T-cell (primary cell): ENCODE data around the gene SUSD1. TPM values are rescaled to one million over a fixed set of nuclear protein-coding genes. Genes with fewer than 3 reads are reported as not detected.
A peak's percentile ranks its signal among the peaks of the same experiment; 100 is the strongest.

Source experiments
- ATAC-seq, 4 experiments: fragments of 200-7000 bp in 3 of 4; fragments of 150-1000 bp in 1 of 4; cut with Tn5 transposase; replicated peaks in 1 of 4; 1 replicate in 3 of 4; 2 replicates in 1 of 4; pipeline ENCODE4 v1.10.0; 2021; ENCODE audit warnings: moderate library complexity in 3 of 4, mild to moderate bottlenecking in 2 of 4, moderate number of reproducible peaks in 1 of 4
- CTCF ChIA-PET, 2 donors: fragments of 300-600 bp; sonication (Branson Sonifier 250); formaldehyde crosslinking; loops; one replicate each; lab custom pipeline; 2022; ENCODE audit warnings: antibody characterized with exemption in 2 of 2; lab: Charles Lee
- POLR2A ChIA-PET, 2 donors: fragments of 300-600 bp; sonication (Branson Sonifier 250); formaldehyde crosslinking; loops; one replicate each; lab custom pipeline; 2022; ENCODE audit warnings: antibody characterized with exemption in 2 of 2; lab: Charles Lee
- DNase-seq, 35 experiments: peaks; one replicate each; pipeline versions ENCODE4 v3.0.0 to v3.0.0-alpha.2; 2013 to 2023
- H3K27ac ChIP-seq: one replicate; pipeline ENCODE4 v1.5.1; 2013; ENCODE audit warnings: low read length
- H3K27me3 ChIP-seq, 2 experiments: replicated peaks in 1 of 2; 1 replicate in 1 of 2; 2 replicates in 1 of 2; pipeline versions ENCODE4 v1.6.1 to v1.7.0; 2013; ENCODE audit warnings: low read length in 1 of 2, mixed read lengths in 1 of 2; ENCODE audit not compliant: control insufficient read depth in 2 of 2, insufficient read depth in 2 of 2; ENCODE audit errors: extremely low read depth in 1 of 2
- H3K36me3 ChIP-seq, 2 donors: 1 replicate in 1 of 2; 2 replicates in 1 of 2; pipeline versions ENCODE4 v1.6.1 to v1.7.0; 2013; ENCODE audit warnings: low read length in 1 of 2; ENCODE audit not compliant: control insufficient read depth in 2 of 2, insufficient read depth in 1 of 2; ENCODE audit errors: extremely low read depth in 1 of 2
- H3K4me1 ChIP-seq, 2 experiments: 1 replicate in 1 of 2; 2 replicates in 1 of 2; pipeline versions ENCODE4 v1.6.1 to v1.7.0; 2013; ENCODE audit warnings: low read length in 2 of 2, mixed read lengths in 1 of 2; ENCODE audit not compliant: insufficient read depth in 2 of 2, control insufficient read depth in 1 of 2; ENCODE audit errors: extremely low read depth in 1 of 2
- H3K4me3 ChIP-seq, 2 donors: 1 replicate in 1 of 2; 2 replicates in 1 of 2; pipeline versions ENCODE4 v1.5.1 to v1.7.0; 2013; ENCODE audit warnings: mild to moderate bottlenecking in 2 of 2, low read length in 1 of 2, moderate library complexity in 1 of 2; ENCODE audit not compliant: control insufficient read depth in 1 of 2; ENCODE audit errors: extremely low read depth in 1 of 2
- H3K9me3 ChIP-seq: 2 replicates; pipeline ENCODE4 v1.7.0; 2013
- H3K27ac Mint-ChIP-seq, 2 donors: one replicate each; pipeline ENCODE4 v1.8.0; 2020 to 2021; ENCODE audit warnings: mild to moderate bottlenecking in 2 of 2, mixed read lengths in 2 of 2
- H3K27me3 Mint-ChIP-seq, 2 donors: one replicate each; pipeline ENCODE4 v1.8.0; 2021 to 2022; ENCODE audit warnings: mixed read lengths in 2 of 2
- H3K36me3 Mint-ChIP-seq: one replicate; pipeline ENCODE4 v1.8.0; 2021; ENCODE audit warnings: mixed read lengths
- H3K4me1 Mint-ChIP-seq, 3 donors: one replicate each; pipeline ENCODE4 v1.8.0; 2020 to 2022; ENCODE audit warnings: mixed read lengths in 3 of 3, mild to moderate bottlenecking in 1 of 3
- H3K4me3 Mint-ChIP-seq, 3 donors: one replicate each; pipeline ENCODE4 v1.8.0; 2020 to 2022; ENCODE audit warnings: mild to moderate bottlenecking in 3 of 3, mixed read lengths in 3 of 3, moderate library complexity in 3 of 3
- H3K9me3 Mint-ChIP-seq, 3 donors: one replicate each; pipeline ENCODE4 v1.8.0; 2020 to 2022; ENCODE audit warnings: mixed read lengths in 3 of 3
- WGBS: methylation state at CpG from one replicate; pipeline ENCODE4 v1.1.5; 2013; ENCODE audit warnings: missing lambda C conversion rate; ENCODE audit not compliant: insufficient coverage; 5-methylcytosine and 5-hydroxymethylcytosine counted together
- total RNA-seq, 35 experiments: library from RNA in 6 of 35; stranded (reverse) in 6 of 35; fragments of 120-200 nt in 1 of 35; gene quantifications; one replicate each; pipeline versions ENCODE4 v1.2.1 to v1.2.4 and lab custom pipeline; 2013 to 2026

The SUSD1 gene
- total RNA-seq, 5 donors from 2014 or later (not counting 1 experiment from before 2014, with no cell fraction given) = 5.6 to 17.5 (median 7.9) TPM

DNA sequence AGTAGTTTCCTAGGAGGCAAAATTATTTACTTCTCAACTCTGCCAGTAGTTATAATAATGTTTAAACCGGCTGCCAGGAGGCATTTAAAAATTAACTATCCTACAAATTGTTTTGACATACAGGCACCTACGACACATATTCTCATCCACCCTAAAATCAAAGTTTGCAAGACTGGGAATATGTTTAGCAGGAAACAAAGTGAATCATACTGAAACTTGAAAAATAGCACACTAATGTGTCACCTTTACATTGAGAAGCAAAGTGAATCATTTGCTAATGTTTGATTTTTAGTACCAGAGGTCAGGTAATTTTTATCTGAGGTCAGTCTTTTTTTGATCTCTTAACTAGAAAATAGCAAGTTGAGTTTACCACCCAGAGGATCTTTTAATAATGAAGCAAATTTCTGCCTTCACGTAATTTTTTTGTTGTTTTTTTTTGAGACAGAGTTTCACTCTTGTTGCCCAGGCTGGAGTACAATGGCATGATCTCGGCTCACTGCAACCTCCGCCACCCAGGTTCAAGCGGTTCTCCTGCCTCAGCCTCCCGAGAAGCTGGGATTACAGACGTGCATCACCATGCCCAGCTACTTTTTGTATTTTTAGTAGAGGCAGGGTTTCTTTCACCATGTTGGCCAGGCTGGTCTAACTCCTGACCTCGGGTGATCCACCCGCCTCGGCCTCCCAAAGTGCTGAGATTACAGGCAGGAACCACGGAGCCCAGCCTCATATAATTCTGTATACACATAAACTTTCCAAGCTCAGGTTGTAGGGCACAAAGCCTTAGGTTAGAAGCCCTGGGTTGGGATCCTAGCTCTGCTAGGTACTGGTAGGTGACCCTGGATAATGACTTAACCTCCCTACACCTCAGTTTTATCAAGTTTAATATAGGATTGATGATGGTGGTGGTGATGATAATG is 154.2 kb downstream of the SUSD1 start:
- ChIA-PET POLR2A (no interaction called here), CTCF (interaction anchor here in 1 of 2 donors (0.8 to 1.3 kb wide), 2 partner anchors 54 to 433 kb away, joined by 3 to 4 read pairs; no protein-coding TSS in a partner anchor)
- H3K4me1 Mint-ChIP-seq = peaks cover 0 to 7% (median 4%) of the 10 kb centered on the region in 3 donors

DNA sequence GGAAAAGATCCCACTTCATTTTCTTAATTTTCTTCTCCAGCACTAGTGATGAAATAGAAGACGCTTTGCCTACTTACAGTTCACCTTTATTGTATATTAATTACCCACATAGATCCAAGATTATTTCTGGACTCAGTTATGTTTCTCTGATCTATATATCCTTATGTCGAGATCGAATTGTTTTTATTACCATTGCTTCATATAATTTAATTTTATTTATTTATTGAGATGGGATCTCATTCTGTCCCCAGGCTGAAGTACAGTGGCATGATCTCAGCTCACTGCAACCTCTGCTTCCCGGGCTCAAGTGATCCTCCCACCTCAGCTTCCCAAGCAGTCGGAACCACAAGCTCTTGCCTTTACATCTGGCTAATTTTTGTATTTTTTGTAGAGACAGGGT is 157.2 kb downstream of the SUSD1 start:
- H3K36me3 ChIP-seq = no peaks in the 10 kb centered on the region
- Mint-ChIP-seq H3K9me3 (no peaks in the 10 kb centered on the region), H3K27me3 (no peaks in the 10 kb centered on the region), H3K4me3 (no peak overlapping the region), H3K27ac (no peak overlapping the region), H3K36me3 (no peaks in the 10 kb centered on the region), H3K4me1 (peaks cover 0 to 7% (median 4%) of the 10 kb centered on the region in 3 donors)
- H3K4me1 ChIP-seq = no peaks in the 10 kb centered on the region
- no peak overlapping the region for H3K4me3 ChIP-seq
- ChIA-PET CTCF (no interaction called here), POLR2A (no interaction called here)
- ATAC-seq = no peak
- no peaks in the 10 kb centered on the region for H3K27me3 ChIP-seq
- H3K9me3 ChIP-seq = no peaks in the 10 kb centered on the region
- H3K27ac ChIP-seq = no peak overlapping the region
- DNase-seq = no peak
- WGBS = no CpG with 5 or more reads among the region's 5 CpGs

More for the DNA sequence above, 154.2 kb downstream of the SUSD1 start:
- Mint-ChIP-seq H3K27me3 (peaks cover 4 to 5% of the 10 kb centered on the region in 2 donors), H3K4me3 (no peak overlapping the region), H3K27ac (no peak overlapping the region), H3K9me3 (no peaks in the 10 kb centered on the region), H3K36me3 (peaks cover 7% of the 10 kb centered on the region)
- peak overlapping the region in 1 of 2 donors; percentile 1 for H3K4me3 ChIP-seq
- H3K27me3 ChIP-seq = no peaks in the 10 kb centered on the region
- no peaks in the 10 kb centered on the region for H3K9me3 ChIP-seq
- H3K36me3 ChIP-seq = no peaks in the 10 kb centered on the region
- ATAC-seq (no peak), DNase-seq (no peak)
- H3K4me1 ChIP-seq = no peaks in the 10 kb centered on the region
- H3K27ac ChIP-seq = no peak overlapping the region
- WGBS = 86% methylated on average over 3 of the region's 12 CpGs

DNA sequence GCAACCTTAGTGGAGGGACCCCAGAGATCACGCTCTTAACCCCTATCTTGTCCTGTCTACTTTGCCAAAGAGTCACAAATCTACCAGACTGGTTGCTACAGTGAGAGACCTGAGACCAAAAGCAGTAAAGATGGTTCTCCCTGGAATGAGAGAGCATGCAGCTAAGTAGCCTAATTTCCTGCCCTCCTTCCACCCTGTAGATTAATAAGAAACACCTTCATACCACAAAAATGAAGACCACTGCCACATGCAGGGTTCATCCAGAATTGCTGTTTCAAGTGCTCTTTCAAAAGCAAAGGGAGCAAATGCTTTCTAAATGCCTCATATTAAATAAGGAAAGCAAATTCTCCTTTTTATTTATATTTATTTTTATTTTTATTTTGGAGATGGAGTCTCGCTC is 159.4 kb downstream of the SUSD1 start:
- DNase-seq (no peak), ATAC-seq (no peak)
- Mint-ChIP-seq H3K36me3 (no peaks in the 10 kb centered on the region), H3K27ac (no peak overlapping the region), H3K4me1 (peaks cover 0 to 12% (median 9%) of the 10 kb centered on the region in 3 donors), H3K9me3 (no peaks in the 10 kb centered on the region), H3K4me3 (no peak overlapping the region), H3K27me3 (no peaks in the 10 kb centered on the region)
- Histone ChIP-seq H3K4me3 (no peak overlapping the region), H3K27me3 (no peaks in the 10 kb centered on the region), H3K27ac (no peak overlapping the region), H3K9me3 (no peaks in the 10 kb centered on the region), H3K36me3 (no peaks in the 10 kb centered on the region), H3K4me1 (no peaks in the 10 kb centered on the region)
- 0% methylated on average over 1 of the region's 2 CpGs for WGBS
- CTCF ChIA-PET = no interaction called here
- POLR2A ChIA-PET = no interaction called here

DNA sequence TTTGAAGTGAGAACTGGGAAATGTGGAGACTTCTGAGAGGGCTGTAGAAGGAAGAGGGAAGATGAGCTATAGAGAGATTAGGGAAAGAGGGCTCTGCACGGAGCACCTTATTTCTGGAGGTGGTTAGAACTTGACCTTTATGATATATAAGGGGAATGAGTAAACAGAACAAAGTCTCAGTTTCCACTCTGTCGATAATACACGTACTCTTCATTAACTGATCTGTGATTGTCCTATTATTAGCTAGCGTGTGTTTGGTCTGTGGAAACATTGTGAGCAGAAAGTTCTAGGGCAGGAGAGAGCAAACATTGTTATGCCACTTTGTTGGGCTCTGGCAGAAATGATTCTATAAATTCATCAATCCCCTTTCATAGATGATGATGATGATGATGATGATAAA is 159.9 kb downstream of the SUSD1 start:
- ATAC-seq (no peak), DNase-seq (no peak)
- no peaks in the 10 kb centered on the region for H3K4me1 ChIP-seq
- H3K27me3 Mint-ChIP-seq = no peaks in the 10 kb centered on the region
- no peaks in the 10 kb centered on the region for H3K27me3 ChIP-seq
- H3K9me3 ChIP-seq = no peaks in the 10 kb centered on the region
- CTCF ChIA-PET = no interaction called here
- POLR2A ChIA-PET = no interaction called here
- H3K4me1 Mint-ChIP-seq = peaks cover 0 to 10% (median 7%) of the 10 kb centered on the region in 3 donors
- H3K27ac Mint-ChIP-seq = no peak overlapping the region
- H3K4me3 ChIP-seq = no peak overlapping the region
- no peak overlapping the region for H3K27ac ChIP-seq
- H3K36me3 ChIP-seq = no peaks in the 10 kb centered on the region
- WGBS = 56% methylated on average over 1 of the region's 4 CpGs
- H3K36me3 Mint-ChIP-seq = no peaks in the 10 kb centered on the region
- no peaks in the 10 kb centered on the region for H3K9me3 Mint-ChIP-seq
- H3K4me3 Mint-ChIP-seq = no peak overlapping the region

DNA sequence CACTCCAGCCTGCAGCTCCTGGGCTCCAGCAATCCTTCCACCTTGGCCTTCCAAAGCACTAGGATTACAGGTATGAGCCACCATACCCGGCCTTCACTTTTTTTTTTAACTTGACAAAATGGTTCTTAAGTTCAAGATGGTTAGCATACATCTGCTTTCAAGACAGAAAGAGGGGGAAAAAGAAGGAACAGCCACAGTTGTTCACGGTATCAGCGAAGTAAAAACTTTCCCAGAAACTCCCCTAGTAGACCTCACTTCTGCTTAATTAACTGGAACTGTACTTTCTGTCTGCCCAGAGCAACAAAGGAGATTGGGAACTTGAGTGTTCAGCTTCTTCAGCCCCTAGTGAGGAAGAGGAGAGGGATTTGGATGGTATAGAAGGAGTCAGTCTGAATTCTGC is 161.8 kb downstream of the SUSD1 start:
- ATAC-seq = no peak
- CTCF ChIA-PET = interaction anchor here in 1 of 2 donors (0.6 kb wide), 1 partner anchor 84 kb away, joined by 4 read pairs; no protein-coding TSS in a partner anchor
- H3K27me3 Mint-ChIP-seq = no peaks in the 10 kb centered on the region
- Histone ChIP-seq H3K4me3 (no peak overlapping the region), H3K4me1 (no peaks in the 10 kb centered on the region), H3K36me3 (no peaks in the 10 kb centered on the region), H3K9me3 (no peaks in the 10 kb centered on the region), H3K27me3 (no peaks in the 10 kb centered on the region), H3K27ac (no peak overlapping the region)
- H3K4me1 Mint-ChIP-seq = peaks cover 3 to 10% (median 7%) of the 10 kb centered on the region in 3 donors
- no CpG with 5 or more reads among the region's 3 CpGs for WGBS
- no peaks in the 10 kb centered on the region for H3K9me3 Mint-ChIP-seq
- H3K36me3 Mint-ChIP-seq = no peaks in the 10 kb centered on the region
- no peak overlapping the region for H3K4me3 Mint-ChIP-seq
- DNase-seq = no peak
- H3K27ac Mint-ChIP-seq = no peak overlapping the region
- POLR2A ChIA-PET = no interaction called here

DNA sequence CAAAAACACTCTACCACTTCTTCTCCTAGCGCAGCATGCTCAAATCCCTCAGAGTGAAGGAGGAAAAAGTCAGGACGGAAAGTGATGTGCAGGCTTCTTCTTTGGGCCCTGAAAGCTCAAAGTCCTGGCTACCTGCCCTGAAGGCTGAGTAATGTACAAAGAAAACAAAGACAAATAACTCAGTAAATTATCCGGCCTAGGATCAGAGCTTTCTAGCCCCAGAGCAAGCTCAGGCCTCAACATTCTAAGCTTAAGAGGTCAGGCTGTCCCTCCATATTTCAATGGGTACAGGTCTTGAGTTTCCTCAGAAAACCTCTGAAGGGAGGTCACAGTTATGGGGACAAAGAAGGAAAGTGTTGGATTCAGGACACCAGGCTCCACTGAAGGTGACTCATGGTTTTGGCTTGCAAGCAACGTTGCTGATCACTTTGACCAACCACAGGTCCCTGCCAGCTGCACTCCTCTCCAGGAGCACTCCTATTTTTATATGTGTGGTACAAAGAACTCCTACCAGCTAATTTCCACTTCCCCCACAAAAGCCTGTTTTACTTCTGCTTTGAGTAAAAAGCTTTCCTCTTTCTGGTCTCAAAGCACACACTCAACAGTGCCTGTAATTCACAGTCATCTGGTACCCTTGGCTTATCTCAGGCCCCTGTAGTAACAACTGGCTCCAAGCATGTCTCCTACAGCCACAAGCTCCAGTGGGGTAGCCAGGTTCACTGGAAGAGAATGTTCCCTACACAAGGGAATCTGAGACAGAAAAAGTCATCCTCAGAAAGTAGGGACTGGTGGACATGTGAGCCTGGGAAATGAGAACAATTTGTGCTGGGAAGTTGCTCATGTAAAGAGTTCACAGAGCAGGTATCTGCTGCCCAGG is 162.8 kb downstream of the SUSD1 start:
- Mint-ChIP-seq H3K27ac (no peak overlapping the region), H3K4me3 (no peak overlapping the region), H3K4me1 (peaks cover 13 to 18% (median 16%) of the 10 kb centered on the region in 3 donors), H3K36me3 (no peaks in the 10 kb centered on the region), H3K27me3 (no peaks in the 10 kb centered on the region), H3K9me3 (no peaks in the 10 kb centered on the region)
- H3K4me1 ChIP-seq = peaks cover 0 to 3% of the 10 kb centered on the region in 2 experiments
- DNase-seq (no peak), ATAC-seq (no peak)
- no peaks in the 10 kb centered on the region for H3K36me3 ChIP-seq
- CTCF ChIA-PET = interaction anchor here (0.7 to 1.1 kb wide), 2 partner anchors 10 to 66 kb away, joined by 3 read pairs; no protein-coding TSS in a partner anchor
- H3K4me3 ChIP-seq = no peak overlapping the region
- no CpG with 5 or more reads among the region's 4 CpGs for WGBS
- POLR2A ChIA-PET = no interaction called here
- no peaks in the 10 kb centered on the region for H3K9me3 ChIP-seq
- no peaks in the 10 kb centered on the region for H3K27me3 ChIP-seq
- no peak overlapping the region for H3K27ac ChIP-seq
